Nephron (organoid): ENCODE measurements around the gene WDR27.
A peak's percentile ranks its signal among the peaks of the same experiment; 100 is the strongest.

Experiments used
- H3K27ac Mint-ChIP-seq, 3 experiments: 2 replicates each; pipeline ENCODE4 v1.8.0; 2020; ENCODE audit warnings: mixed read lengths in 3 of 3, mild to moderate bottlenecking in 2 of 3, moderate library complexity in 1 of 3
- H3K27me3 Mint-ChIP-seq: 2 replicates; pipeline ENCODE4 v1.8.0; 2021; ENCODE audit warnings: low read depth, mild to moderate bottlenecking, moderate library complexity, mixed read lengths
- H3K36me3 Mint-ChIP-seq: 2 replicates; pipeline ENCODE4 v1.8.0; 2020; ENCODE audit warnings: low read depth, mixed read lengths
- H3K4me1 Mint-ChIP-seq: 2 replicates; pipeline ENCODE4 v1.8.0; 2020; ENCODE audit warnings: mixed read lengths
- H3K4me3 Mint-ChIP-seq, 3 experiments: 2 replicates each; pipeline ENCODE4 v1.8.0; 2020; ENCODE audit warnings: mild to moderate bottlenecking in 3 of 3, mixed read lengths in 3 of 3, moderate library complexity in 2 of 3
- H3K9me3 Mint-ChIP-seq: 2 replicates; pipeline ENCODE4 v1.8.0; 2020; ENCODE audit warnings: mixed read lengths
- CTCF ChIP-seq, 3 experiments: fragments of 200-600 bp; sonication (generic); IDR thresholded peaks; one replicate each; pipeline ENCODE4 v1.5.0; 2021; ENCODE audit warnings: antibody characterized with exemption in 3 of 3; ENCODE audit not compliant: unreplicated experiment in 3 of 3

WDR27 gene

GRCh38 chr6:169632841-169633240, 69.0 kb downstream of the WDR27 start:
- Mint-ChIP-seq H3K4me3 (no peak overlapping the region), H3K4me1 (peaks cover 5% of the 10 kb centered on the region), H3K36me3 (peaks cover 29% of the 10 kb centered on the region), H3K27ac (no peak overlapping the region), H3K9me3 (no peaks in the 10 kb centered on the region), H3K27me3 (no peaks in the 10 kb centered on the region)
- no peak for TF ChIP-seq CTCF (IDR thresholded peaks at IDR 0.05; ENCODE audit: unreplicated experiment in 3 of 3)

GRCh38 chr6:169629256-169629655, 72.6 kb downstream of the WDR27 start:
- no peak overlapping the region for H3K4me3 Mint-ChIP-seq
- no peak for TF ChIP-seq CTCF (IDR thresholded peaks at IDR 0.05; ENCODE audit: unreplicated experiment in 3 of 3)
- H3K9me3 Mint-ChIP-seq = no peaks in the 10 kb centered on the region
- no peaks in the 10 kb centered on the region for H3K27me3 Mint-ChIP-seq
- H3K27ac Mint-ChIP-seq = no peak overlapping the region
- H3K4me1 Mint-ChIP-seq = peaks cover 11% of the 10 kb centered on the region
- peaks cover 46% of the 10 kb centered on the region for H3K36me3 Mint-ChIP-seq

GRCh38 chr6:169627736-169628607, 73.9 kb downstream of the WDR27 start:
- Mint-ChIP-seq H3K27ac (no peak overlapping the region), H3K27me3 (no peaks in the 10 kb centered on the region), H3K36me3 (peaks cover 47% of the 10 kb centered on the region), H3K4me1 (peaks cover 11% of the 10 kb centered on the region), H3K4me3 (no peak overlapping the region), H3K9me3 (no peaks in the 10 kb centered on the region)
- TF ChIP-seq CTCF (IDR thresholded peaks at IDR 0.05; ENCODE audit: unreplicated experiment in 3 of 3) = no peak

GRCh38 chr6:169626649-169627048, 75.2 kb downstream of the WDR27 start:
- Mint-ChIP-seq H3K9me3 (no peaks in the 10 kb centered on the region), H3K27me3 (no peaks in the 10 kb centered on the region), H3K4me1 (peaks cover 11% of the 10 kb centered on the region), H3K27ac (peak overlapping the region in 2 of 3 experiments; percentile 19 to 39), H3K36me3 (peaks cover 42% of the 10 kb centered on the region), H3K4me3 (no peak overlapping the region)
- no peak for TF ChIP-seq CTCF (IDR thresholded peaks at IDR 0.05; ENCODE audit: unreplicated experiment in 3 of 3)

GRCh38 chr6:169626169-169626568, 75.7 kb downstream of the WDR27 start:
- H3K4me1 Mint-ChIP-seq = peaks cover 11% of the 10 kb centered on the region
- H3K4me3 Mint-ChIP-seq = no peak overlapping the region
- H3K27me3 Mint-ChIP-seq = no peaks in the 10 kb centered on the region
- peaks cover 42% of the 10 kb centered on the region for H3K36me3 Mint-ChIP-seq
- peak overlapping the region in 1 of 3 experiments; percentile 21 for H3K27ac Mint-ChIP-seq
- no peak for TF ChIP-seq CTCF (IDR thresholded peaks at IDR 0.05; ENCODE audit: unreplicated experiment in 3 of 3)
- H3K9me3 Mint-ChIP-seq = no peaks in the 10 kb centered on the region

GRCh38 chr6:169625376-169625775, 76.5 kb downstream of the WDR27 start:
- H3K4me1 Mint-ChIP-seq = peaks cover 11% of the 10 kb centered on the region

More at GRCh38 chr6:169625376-169625775, 76.5 kb downstream of the WDR27 start:
- no peaks in the 10 kb centered on the region for H3K9me3 Mint-ChIP-seq
- H3K36me3 Mint-ChIP-seq = peaks cover 39% of the 10 kb centered on the region
- no peak overlapping the region for H3K4me3 Mint-ChIP-seq
- no peak for TF ChIP-seq CTCF (IDR thresholded peaks at IDR 0.05; ENCODE audit: unreplicated experiment in 3 of 3)
- H3K27me3 Mint-ChIP-seq = no peaks in the 10 kb centered on the region
- no peak overlapping the region for H3K27ac Mint-ChIP-seq
